ENCODE data around the gene OR2S2.
"Not testable (repeated sequence)": the region's sequence is repeated elsewhere in the genome, so short reads cannot be mapped to it uniquely, and the experiment has no call there.

Gene OR2S2

DNA sequence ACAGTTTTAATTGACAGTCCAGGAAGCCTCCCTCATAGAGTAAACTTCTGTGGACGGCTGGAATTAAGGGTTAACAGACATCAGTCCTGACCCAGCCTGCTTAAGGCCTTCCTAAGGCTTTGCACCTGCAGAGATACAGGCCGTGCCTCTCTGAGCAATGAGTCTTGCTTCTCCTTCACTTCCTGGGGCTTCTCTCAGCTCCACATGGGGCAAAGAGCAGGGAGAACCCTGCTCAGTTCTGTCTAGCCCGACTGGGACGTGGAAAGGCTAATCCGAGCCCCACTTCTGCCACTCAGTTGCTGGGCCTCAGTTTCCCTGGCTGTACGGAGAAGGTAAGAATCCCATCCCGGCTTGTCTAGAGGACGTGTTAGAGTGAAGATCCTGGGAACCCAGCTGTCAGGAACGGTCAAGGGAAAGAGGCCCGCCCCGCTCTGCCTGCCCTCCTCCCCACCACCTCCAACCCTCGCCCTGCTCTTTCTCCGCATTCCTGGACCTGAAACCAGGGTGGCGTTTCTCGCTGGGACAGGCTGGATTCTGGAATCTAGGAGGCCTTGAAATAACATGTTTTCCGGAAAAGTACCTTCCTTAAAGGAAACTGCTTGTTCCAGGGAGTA is 42.2 kb downstream of the OR2S2 start:
- TF ChIP-seq, protein P1, sequence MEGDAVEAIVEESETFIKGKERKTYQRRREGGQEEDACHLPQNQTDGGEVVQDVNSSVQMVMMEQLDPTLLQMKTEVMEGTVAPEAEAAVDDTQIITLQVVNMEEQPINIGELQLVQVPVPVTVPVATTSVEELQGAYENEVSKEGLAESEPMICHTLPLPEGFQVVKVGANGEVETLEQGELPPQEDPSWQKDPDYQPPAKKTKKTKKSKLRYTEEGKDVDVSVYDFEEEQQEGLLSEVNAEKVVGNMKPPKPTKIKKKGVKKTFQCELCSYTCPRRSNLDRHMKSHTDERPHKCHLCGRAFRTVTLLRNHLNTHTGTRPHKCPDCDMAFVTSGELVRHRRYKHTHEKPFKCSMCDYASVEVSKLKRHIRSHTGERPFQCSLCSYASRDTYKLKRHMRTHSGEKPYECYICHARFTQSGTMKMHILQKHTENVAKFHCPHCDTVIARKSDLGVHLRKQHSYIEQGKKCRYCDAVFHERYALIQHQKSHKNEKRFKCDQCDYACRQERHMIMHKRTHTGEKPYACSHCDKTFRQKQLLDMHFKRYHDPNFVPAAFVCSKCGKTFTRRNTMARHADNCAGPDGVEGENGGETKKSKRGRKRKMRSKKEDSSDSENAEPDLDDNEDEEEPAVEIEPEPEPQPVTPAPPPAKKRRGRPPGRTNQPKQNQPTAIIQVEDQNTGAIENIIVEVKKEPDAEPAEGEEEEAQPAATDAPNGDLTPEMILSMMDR (IDR thresholded peaks at IDR 0.05; ENCODE audit: low read depth, low read length), result no peak
- no peak overlapping the region for H3K4me3 ChIP-seq (replicated peaks in 1 of 2; ENCODE audit: low read depth in 2 of 2, low read length in 2 of 2)
- no peak for DNase-seq (ENCODE audit: low read depth in 2 of 2)

DNA sequence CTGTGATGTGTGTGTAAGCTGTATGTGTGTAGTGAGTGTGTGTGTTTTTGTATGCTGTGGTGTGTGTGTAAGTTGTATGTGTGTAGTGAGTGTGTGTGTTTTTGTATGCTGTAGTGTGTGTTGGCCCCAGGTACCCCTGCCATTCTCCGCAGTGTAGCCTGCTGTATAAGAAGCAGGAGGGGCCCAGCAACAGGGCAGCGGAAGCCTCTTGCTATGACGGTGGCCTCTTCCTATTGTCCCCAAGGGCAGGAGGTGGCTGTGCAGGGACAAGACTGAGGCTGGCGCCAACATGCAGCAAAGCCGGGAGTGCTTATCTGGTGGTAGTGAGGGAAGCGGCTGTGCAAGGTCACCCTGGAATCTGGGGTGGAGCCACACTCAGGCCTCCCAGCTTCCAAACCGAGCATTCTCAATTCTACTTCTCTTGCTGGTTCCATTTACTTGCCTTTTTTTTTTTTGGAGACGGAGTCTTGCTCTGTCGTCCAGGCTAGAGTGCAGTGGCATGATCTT is 43.6 kb downstream of the OR2S2 start:
- TF ChIP-seq, protein P1 (IDR thresholded peaks at IDR 0.05; ENCODE audit: low read depth, low read length), result no peak
- H3K4me3 ChIP-seq (replicated peaks in 1 of 2; ENCODE audit: low read depth in 2 of 2, low read length in 2 of 2), result no peak overlapping the region
- peak; percentile 42 to 70 for DNase-seq (ENCODE audit: low read depth in 2 of 2)

DNA sequence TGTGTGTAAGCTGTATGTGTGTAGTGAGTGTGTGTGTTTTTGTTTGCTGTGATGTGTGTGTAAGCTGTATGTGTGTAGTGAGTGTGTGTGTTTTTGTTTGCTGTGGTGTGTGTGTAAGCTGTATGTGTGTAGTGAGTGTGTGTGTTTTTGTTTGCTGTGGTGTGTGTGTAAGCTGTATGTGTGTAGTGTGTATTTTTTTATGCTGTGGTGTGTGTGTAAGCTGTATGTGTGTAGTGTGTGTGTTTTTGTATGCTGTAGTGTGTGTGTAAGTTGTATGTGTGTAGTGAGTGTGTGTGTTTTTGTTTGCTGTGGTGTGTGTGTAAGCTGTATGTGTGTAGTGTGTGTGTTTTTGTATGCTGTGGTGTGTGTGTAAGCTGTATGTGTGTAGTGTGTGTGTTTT is 44.5 kb downstream of the OR2S2 start:
- H3K4me3 ChIP-seq (replicated peaks in 1 of 2; ENCODE audit: low read depth in 2 of 2, low read length in 2 of 2); DNase-seq (ENCODE audit: low read depth in 2 of 2): not testable (repeated sequence)

DNA sequence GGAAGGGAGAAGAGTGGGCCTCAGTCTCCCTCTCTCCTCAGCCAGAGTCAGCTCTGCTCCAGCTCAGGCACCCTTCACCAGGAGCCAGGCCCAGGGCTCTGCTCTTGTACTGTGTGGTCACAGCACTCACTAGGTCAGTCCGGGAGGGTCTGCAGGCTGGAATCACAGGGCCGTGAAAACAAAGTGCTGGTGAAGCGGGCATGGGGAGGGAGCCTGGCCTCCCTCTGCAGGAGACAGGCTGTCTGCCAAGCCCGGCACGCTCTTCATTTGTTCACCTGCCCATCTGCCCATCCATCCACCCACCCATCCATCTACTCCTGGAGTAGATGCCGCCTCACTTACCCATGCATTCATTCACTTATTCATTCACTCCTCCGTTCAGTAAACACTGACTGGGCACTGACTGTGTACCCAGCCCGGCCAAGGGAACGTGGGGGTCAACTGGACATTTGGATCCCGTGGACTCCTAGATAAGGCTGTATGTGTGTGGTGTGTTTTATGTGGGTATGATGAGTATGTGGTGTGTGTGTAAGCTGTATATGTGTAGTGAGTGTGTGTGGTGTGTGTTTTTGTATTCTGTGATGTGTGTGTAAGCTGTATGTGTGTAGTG is 45.1 kb downstream of the OR2S2 start:
- DNase-seq (ENCODE audit: low read depth in 2 of 2), result no peak
- H3K4me3 ChIP-seq (replicated peaks in 1 of 2; ENCODE audit: low read depth in 2 of 2, low read length in 2 of 2), result peak overlapping the region in 1 of 2 donors; percentile 21
- TF ChIP-seq, protein P1 (IDR thresholded peaks at IDR 0.05; ENCODE audit: low read depth, low read length), result no peak

DNA sequence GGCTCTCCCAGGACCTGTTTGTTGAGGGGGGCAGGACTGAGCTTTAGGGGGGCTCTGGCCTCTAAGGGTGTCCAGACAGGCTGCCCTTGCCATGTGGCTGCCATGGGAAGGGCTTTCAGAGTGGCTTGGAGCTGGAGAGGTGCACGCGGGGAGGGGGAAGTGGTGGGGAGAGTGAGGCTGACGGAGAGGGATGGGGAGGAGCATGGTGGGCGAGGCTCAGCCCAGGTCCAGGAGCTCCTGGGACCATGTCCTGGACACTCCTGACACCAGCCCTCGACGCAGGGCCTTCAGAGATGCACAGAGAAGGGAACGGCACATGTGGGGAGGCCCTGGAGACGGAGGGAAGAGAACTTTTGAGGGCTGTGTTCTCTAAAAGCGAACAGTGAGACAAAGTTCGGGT is 46.3 kb downstream of the OR2S2 start:
- no peak for DNase-seq (ENCODE audit: low read depth in 2 of 2)
- TF ChIP-seq, protein P1 (IDR thresholded peaks at IDR 0.05; ENCODE audit: low read depth, low read length), result no peak
- peak overlapping the region in 1 of 2 donors; percentile 30 for H3K4me3 ChIP-seq (replicated peaks in 1 of 2; ENCODE audit: low read depth in 2 of 2, low read length in 2 of 2)

DNA sequence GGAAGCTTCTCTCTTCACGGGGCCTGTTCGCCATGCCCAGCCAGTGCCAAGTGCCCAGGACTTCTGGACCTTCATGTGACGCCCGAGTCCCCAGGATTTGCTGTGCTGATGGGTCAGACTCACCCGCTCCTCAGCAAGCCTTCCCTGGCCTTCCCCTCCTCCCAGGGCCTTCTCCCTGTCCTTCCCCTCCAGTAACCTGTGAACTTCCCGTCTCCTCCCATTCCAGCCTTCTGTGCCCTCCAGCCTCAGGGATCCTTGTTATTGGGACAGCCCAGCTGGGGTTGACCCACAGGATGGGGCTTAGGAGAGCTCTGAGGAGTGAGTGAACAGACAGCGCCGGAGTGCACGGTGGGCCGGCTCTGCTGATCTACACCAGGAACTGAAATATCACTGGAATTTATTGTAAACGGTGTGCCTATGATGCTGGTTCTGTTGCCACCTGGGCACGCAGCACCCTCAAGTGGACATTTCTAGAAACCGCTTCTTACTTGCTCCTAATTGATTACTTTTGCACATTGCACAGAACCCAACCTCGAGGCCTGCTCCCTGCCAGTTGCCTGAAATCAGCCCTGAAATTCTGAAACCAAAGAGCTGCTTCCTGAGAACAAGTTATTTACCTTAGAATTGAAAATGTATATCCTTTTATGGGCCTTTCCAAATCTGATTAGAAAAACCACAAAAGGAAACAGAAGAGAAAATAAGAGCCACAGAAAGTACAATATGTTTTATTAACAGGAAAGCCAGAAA is 47.2 kb downstream of the OR2S2 start:
- H3K4me3 ChIP-seq (replicated peaks in 1 of 2; ENCODE audit: low read depth in 2 of 2, low read length in 2 of 2), result peak overlapping the region in 1 of 2 donors; percentile 40
- peak; percentile 79 to 83 for DNase-seq (ENCODE audit: low read depth in 2 of 2)
- TF ChIP-seq, protein P1 (IDR thresholded peaks at IDR 0.05; ENCODE audit: low read depth, low read length), result peak; percentile 70
